ENCODE data around the gene APMAP. TPM values are rescaled to one million over a fixed set of nuclear protein-coding genes. Genes with fewer than 3 reads are reported as not detected.
A peak's percentile ranks its signal among the peaks of the same experiment; 100 is the strongest.

Gene APMAP
- total and polyA plus RNA-seq, 4 donors: 132 to 378 (median 234) TPM

GRCh38 chr20:24918579-24919566 lies 73.7 kb downstream of the APMAP start:
- no peak for DNase-seq (ENCODE audit: low spot score)
- Histone ChIP-seq H3K4me1 (ENCODE audit: control insufficient read depth in 4 of 4, insufficient read depth in 4 of 4, low read length in 3 of 4) (no peaks in the 10 kb centered on the region), H3K4me3 (ENCODE audit: low read depth in 1 of 3, low read length in 3 of 3) (no peak overlapping the region), H3K36me3 (ENCODE audit: control insufficient read depth in 4 of 4, insufficient read depth in 3 of 4, low read depth in 1 of 4, low read length in 3 of 4) (no peaks in the 10 kb centered on the region), H3K27me3 (ENCODE audit: control insufficient read depth in 4 of 4, insufficient read depth in 4 of 4, low read length in 3 of 4) (no peaks in the 10 kb centered on the region), H3K27ac (ENCODE audit: low read depth in 1 of 2, low read length in 2 of 2) (no peak overlapping the region), H3K9ac (ENCODE audit: low read depth in 1 of 2, low read length in 2 of 2) (no peak overlapping the region), H3K9me3 (ENCODE audit: control insufficient read depth in 4 of 4, low read length in 3 of 4) (no peaks in the 10 kb centered on the region)
- no peak for TF ChIP-seq GABPA (IDR thresholded peaks at IDR 0.05 in 1 of 2, conservative IDR thresholded peaks at IDR 0.05 in 1 of 2)
- TF ChIP-seq SP1 (IDR thresholded peaks at IDR 0.05): no peak
- 63% methylated on average over 17 of the region's 17 CpGs for WGBS

GRCh38 chr20:24917797-24918578 lies 74.6 kb downstream of the APMAP start:
- H3K9me3 ChIP-seq (ENCODE audit: control insufficient read depth in 4 of 4, low read length in 3 of 4): no peaks in the 10 kb centered on the region
- WGBS: 47% methylated on average over 34 of the region's 34 CpGs
- no peak overlapping the region for H3K27ac ChIP-seq (ENCODE audit: low read depth in 1 of 2, low read length in 2 of 2)
- DNase-seq (ENCODE audit: low spot score): peak; percentile 64
- no peaks in the 10 kb centered on the region for H3K27me3 ChIP-seq (ENCODE audit: control insufficient read depth in 4 of 4, insufficient read depth in 4 of 4, low read length in 3 of 4)
- no peak overlapping the region for H3K4me3 ChIP-seq (ENCODE audit: low read depth in 1 of 3, low read length in 3 of 3)
- H3K4me1 ChIP-seq (ENCODE audit: control insufficient read depth in 4 of 4, insufficient read depth in 4 of 4, low read length in 3 of 4): no peaks in the 10 kb centered on the region
- TF ChIP-seq HNF4A (conservative IDR thresholded peaks at IDR 0.05) (no peak), REST (IDR thresholded peaks at IDR 0.05) (no peak), CTCF (IDR thresholded peaks at IDR 0.05; ENCODE audit: low read depth, low read length, missing input control) (peak; percentile 72), RAD21 (IDR thresholded peaks at IDR 0.05) (peak; percentile 83 to 91)
- H3K9ac ChIP-seq (ENCODE audit: low read depth in 1 of 2, low read length in 2 of 2): no peak overlapping the region
- no peaks in the 10 kb centered on the region for H3K36me3 ChIP-seq (ENCODE audit: control insufficient read depth in 4 of 4, insufficient read depth in 3 of 4, low read depth in 1 of 4, low read length in 3 of 4)

- H3K9ac ChIP-seq (ENCODE audit: low read depth in 1 of 2, low read length in 2 of 2): no peak overlapping the region
- WGBS: 90% methylated on average over 7 of the region's 7 CpGs
- TF ChIP-seq HNF4G (IDR thresholded peaks at IDR 0.05): no peak
- TF ChIP-seq YY1 (IDR thresholded peaks at IDR 0.05): no peak
- TF ChIP-seq NR2F2 (IDR thresholded peaks at IDR 0.05): no peak
- no peak for TF ChIP-seq MAX (IDR thresholded peaks at IDR 0.05)
- TF ChIP-seq JUND (IDR thresholded peaks at IDR 0.05): no peak
- no peak for TF ChIP-seq HNF4A (conservative IDR thresholded peaks at IDR 0.05)
- TF ChIP-seq ATF3 (IDR thresholded peaks at IDR 0.05): no peak
- no peak for TF ChIP-seq REST (IDR thresholded peaks at IDR 0.05)
- TF ChIP-seq EGR1 (IDR thresholded peaks at IDR 0.05; ENCODE audit: low read depth in 2 of 2): no peak
- no peak for TF ChIP-seq GABPA (IDR thresholded peaks at IDR 0.05 in 1 of 2, conservative IDR thresholded peaks at IDR 0.05 in 1 of 2)
- no peak for TF ChIP-seq SP1 (IDR thresholded peaks at IDR 0.05)
These were observed 75.5 kb downstream of the APMAP start for GRCh38 chr20:24917056-24917455.

More at GRCh38 chr20:24917056-24917455, 75.5 kb downstream of the APMAP start:
- H3K9me3 ChIP-seq (ENCODE audit: control insufficient read depth in 4 of 4, low read length in 3 of 4): no peaks in the 10 kb centered on the region
- DNase-seq (ENCODE audit: low spot score): no peak
- no peaks in the 10 kb centered on the region for H3K27me3 ChIP-seq (ENCODE audit: control insufficient read depth in 4 of 4, insufficient read depth in 4 of 4, low read length in 3 of 4)
- H3K4me1 ChIP-seq (ENCODE audit: control insufficient read depth in 4 of 4, insufficient read depth in 4 of 4, low read length in 3 of 4): no peaks in the 10 kb centered on the region
- no peak overlapping the region for H3K4me3 ChIP-seq (ENCODE audit: low read depth in 1 of 3, low read length in 3 of 3)
- no peaks in the 10 kb centered on the region for H3K36me3 ChIP-seq (ENCODE audit: control insufficient read depth in 4 of 4, insufficient read depth in 3 of 4, low read depth in 1 of 4, low read length in 3 of 4)
- H3K27ac ChIP-seq (ENCODE audit: low read depth in 1 of 2, low read length in 2 of 2): no peak overlapping the region

Measured in liver (tissue), 9 donors.